Large intestine (tissue), 3 donors: ENCODE measurements around the gene GOLGA5. TPM values are rescaled to one million over a fixed set of nuclear protein-coding genes. Genes with fewer than 3 reads are reported as not detected.
"Not testable (repeated sequence)": the region's sequence is repeated elsewhere in the genome, so short reads cannot be mapped to it uniquely, and the experiment has no call there.

ENCODE experiments used
- DNase-seq, 2 donors: peaks; one replicate each; pipeline versions ENCODE4 v3.0.0 to v3.0.0-alpha.2; 2013
- H3K27ac ChIP-seq: one replicate; pipeline ENCODE4 v1.5.1; 2013; ENCODE audit warnings: low read length
- H3K27me3 ChIP-seq: 2 replicates; pipeline ENCODE4 v1.6.1; 2013; ENCODE audit warnings: low read length; ENCODE audit not compliant: control insufficient read depth, insufficient read depth
- H3K36me3 ChIP-seq: 2 replicates; pipeline ENCODE4 v1.6.1; 2013; ENCODE audit warnings: low read length; ENCODE audit not compliant: control insufficient read depth, insufficient read depth
- H3K4me1 ChIP-seq: one replicate; pipeline ENCODE4 v1.6.1; 2013; ENCODE audit warnings: low read length; ENCODE audit not compliant: control insufficient read depth, insufficient read depth
- H3K4me3 ChIP-seq: one replicate; pipeline ENCODE4 v1.5.1; 2013; ENCODE audit warnings: low read length
- H3K9me3 ChIP-seq: one replicate; pipeline ENCODE4 v1.6.1; 2013; ENCODE audit warnings: mild to moderate bottlenecking, low read depth, low read length, moderate library complexity; ENCODE audit not compliant: control insufficient read depth
- WGBS: methylation state at CpG from one replicate; pipeline ENCODE4 v1.1.5; 2013; ENCODE audit warnings: low lambda C conversion rate; ENCODE audit not compliant: insufficient coverage; 5-methylcytosine and 5-hydroxymethylcytosine counted together
- polyA plus RNA-seq: library from polyadenylated mRNA; unstranded; fragments of 120-200 nt; gene quantifications from one replicate; pipeline ENCODE4 v1.2.1, GENCODE V29; 2013

Gene GOLGA5
- polyA plus RNA-seq, 1 donor, result 37.5 TPM

GRCh38 chr14:92778868-92779565, 15.1 kb upstream of the GOLGA5 start:
- not testable (repeated sequence) for DNase-seq, H3K9me3 ChIP-seq, H3K27ac ChIP-seq, H3K27me3 ChIP-seq, H3K36me3 ChIP-seq, H3K4me3 ChIP-seq
- WGBS, result no CpG with 5 or more reads among the region's 3 CpGs
- H3K4me1 ChIP-seq, result peaks cover 14% of the 10 kb centered on the region

DNA sequence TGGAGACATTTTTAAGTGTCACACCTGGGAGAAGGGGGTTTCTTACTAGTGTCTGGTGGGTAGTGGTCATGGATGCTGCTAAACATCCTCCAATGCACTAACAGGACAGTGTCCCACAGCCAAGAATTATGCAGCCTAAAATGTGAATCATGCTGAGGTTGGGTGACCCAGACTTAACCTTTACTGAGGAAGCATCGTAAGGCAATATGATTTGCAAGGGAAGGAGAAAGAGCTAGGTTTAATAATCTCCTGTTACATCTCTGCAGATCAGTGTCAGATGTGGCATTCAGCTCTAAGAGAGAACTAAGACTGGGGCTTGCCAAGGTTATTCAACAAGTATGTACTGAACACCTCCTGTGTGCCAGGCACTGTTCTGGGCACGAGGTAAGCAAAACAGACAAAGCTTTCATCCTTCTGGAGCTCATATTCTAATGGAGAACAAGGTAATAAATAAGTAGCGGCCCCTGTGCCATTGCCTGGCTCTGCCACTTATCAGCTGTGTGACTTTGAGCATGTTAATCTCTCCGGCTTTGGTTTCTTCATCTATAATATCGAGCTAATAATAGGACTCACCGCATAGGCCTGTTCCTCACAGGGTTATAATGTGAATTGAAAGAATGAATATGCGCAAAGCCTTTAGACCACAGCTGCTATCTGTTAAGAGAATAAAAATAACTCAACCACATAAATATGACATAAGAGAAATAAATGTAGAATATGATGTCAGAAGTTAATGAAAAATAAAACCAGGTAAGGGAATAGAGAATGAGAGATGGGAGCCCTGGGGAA, 13.5 kb upstream of the GOLGA5 start:
- Histone ChIP-seq H3K27ac (no peak overlapping the region), H3K9me3 (no peaks in the 10 kb centered on the region), H3K4me3 (no peak overlapping the region), H3K4me1 (peaks cover 9% of the 10 kb centered on the region), H3K27me3 (no peaks in the 10 kb centered on the region), H3K36me3 (no peaks in the 10 kb centered on the region)
- WGBS, result 90% methylated on average over 2 of the region's 7 CpGs
- no peak for DNase-seq

DNA sequence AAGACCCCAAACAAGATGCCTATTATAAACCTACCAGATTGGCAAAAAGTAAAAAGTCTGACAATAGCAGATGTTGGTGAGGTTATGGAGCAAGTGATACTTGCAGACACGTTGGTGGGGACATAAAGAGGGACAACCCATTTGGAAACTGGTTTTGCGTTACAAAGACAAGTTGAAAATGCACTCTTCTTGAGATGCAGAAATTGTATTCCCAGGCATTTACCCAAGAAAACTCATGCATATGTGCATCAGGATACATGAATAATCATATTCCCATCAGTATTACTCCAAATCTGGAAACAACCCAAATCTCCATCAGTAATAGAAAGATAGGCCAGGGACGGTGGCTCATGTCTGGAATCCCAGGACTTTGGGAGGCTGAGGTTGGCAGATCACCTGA, 12.8 kb upstream of the GOLGA5 start:
- no CpG with 5 or more reads among the region's 3 CpGs for WGBS
- H3K36me3 ChIP-seq, result no peaks in the 10 kb centered on the region
- H3K9me3 ChIP-seq, result no peaks in the 10 kb centered on the region
- no peaks in the 10 kb centered on the region for H3K27me3 ChIP-seq
- no peak for DNase-seq
- H3K27ac ChIP-seq, result no peak overlapping the region
- no peak overlapping the region for H3K4me3 ChIP-seq
- H3K4me1 ChIP-seq, result peaks cover 7% of the 10 kb centered on the region

DNA sequence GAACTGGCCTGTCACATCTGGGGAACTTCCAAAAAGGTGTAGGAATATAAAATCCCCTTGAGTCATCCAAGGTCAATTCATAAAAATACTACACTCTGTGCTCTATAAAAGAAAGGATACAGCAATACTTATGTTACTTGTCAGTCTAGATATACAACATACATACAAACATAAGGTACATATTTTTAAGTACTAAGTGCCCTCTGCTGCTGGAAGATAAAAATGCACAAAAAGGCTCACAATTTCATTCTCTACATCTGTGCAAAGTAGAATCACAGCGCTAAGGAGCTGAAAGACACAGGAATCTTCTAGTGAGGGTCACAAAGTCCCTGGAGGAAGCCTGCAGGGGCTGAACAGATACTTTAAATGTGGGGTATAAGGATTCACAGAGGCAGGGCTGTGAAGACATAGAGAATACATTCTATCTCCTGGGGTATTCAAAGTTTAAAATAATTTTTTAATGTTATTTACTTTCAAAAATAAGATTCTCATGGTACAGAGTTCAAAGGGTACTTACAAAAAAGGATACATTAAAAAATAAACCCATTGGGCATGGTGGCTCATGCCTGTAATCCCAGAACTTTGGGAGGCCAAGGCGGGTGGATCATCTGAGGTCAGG, 10.2 kb upstream of the GOLGA5 start:
- DNase-seq, result peak in 1 of 2 donors; percentile 74
- no peaks in the 10 kb centered on the region for H3K9me3 ChIP-seq
- H3K4me1 ChIP-seq, result peaks cover 8% of the 10 kb centered on the region
- no CpG with 5 or more reads among the region's 2 CpGs for WGBS
- H3K27ac ChIP-seq, result no peak overlapping the region
- no peak overlapping the region for H3K4me3 ChIP-seq
- H3K36me3 ChIP-seq, result no peaks in the 10 kb centered on the region
- H3K27me3 ChIP-seq, result no peaks in the 10 kb centered on the region

GRCh38 chr14:92785667-92786426, 8.3 kb upstream of the GOLGA5 start:
- peaks cover 8% of the 10 kb centered on the region for H3K4me1 ChIP-seq
- no peaks in the 10 kb centered on the region for H3K36me3 ChIP-seq
- H3K27me3 ChIP-seq, result no peaks in the 10 kb centered on the region
- no peak overlapping the region for H3K4me3 ChIP-seq
- peaks cover 11% of the 10 kb centered on the region for H3K9me3 ChIP-seq
- DNase-seq, result peak; percentile 33 to 70
- peak overlapping the region; percentile 58 for H3K27ac ChIP-seq
- WGBS, result no CpG with 5 or more reads among the region's 6 CpGs

DNA sequence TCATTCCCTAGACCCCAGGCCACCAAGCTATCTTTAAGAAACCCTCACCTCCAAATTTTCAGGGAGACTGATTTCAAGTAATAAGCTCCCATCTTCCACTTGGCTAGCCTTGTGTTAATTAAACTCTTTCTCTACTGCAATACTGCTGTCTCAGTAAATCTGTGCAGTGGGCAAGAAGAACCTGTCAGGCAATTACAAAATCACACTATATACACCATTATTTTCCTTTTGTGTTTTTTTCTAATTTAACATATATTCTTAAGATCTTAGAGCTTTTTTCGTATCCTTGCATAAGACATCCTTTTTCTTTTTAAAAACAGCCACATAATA, 7.7 kb upstream of the GOLGA5 start:
- WGBS, result 100% methylated on average over 1 of the region's 1 CpG
- Histone ChIP-seq H3K4me1 (peaks cover 8% of the 10 kb centered on the region), H3K27ac (peak overlapping the region; percentile 58), H3K27me3 (no peaks in the 10 kb centered on the region), H3K9me3 (peaks cover 12% of the 10 kb centered on the region), H3K36me3 (no peaks in the 10 kb centered on the region), H3K4me3 (no peak overlapping the region)
- DNase-seq, result no peak

GRCh38 chr14:92787554-92787953, 6.6 kb upstream of the GOLGA5 start:
- H3K27me3 ChIP-seq, result no peaks in the 10 kb centered on the region
- H3K4me3 ChIP-seq, result no peak overlapping the region
- H3K4me1 ChIP-seq, result peaks cover 8% of the 10 kb centered on the region
- WGBS, result 100% methylated on average over 1 of the region's 2 CpGs
- H3K9me3 ChIP-seq, result peaks cover 12% of the 10 kb centered on the region
- no peak for DNase-seq
- no peak overlapping the region for H3K27ac ChIP-seq
- no peaks in the 10 kb centered on the region for H3K36me3 ChIP-seq

- no peak overlapping the region for H3K4me3 ChIP-seq
- H3K27me3 ChIP-seq, result no peaks in the 10 kb centered on the region
- H3K36me3 ChIP-seq, result no peaks in the 10 kb centered on the region
- H3K9me3 ChIP-seq, result peaks cover 12% of the 10 kb centered on the region
- H3K4me1 ChIP-seq, result peaks cover 15% of the 10 kb centered on the region
- H3K27ac ChIP-seq, result no peak overlapping the region
- no peak for DNase-seq
Observed at GRCh38 chr14:92789457-92790089, 4.5 kb upstream of the GOLGA5 start.

DNA sequence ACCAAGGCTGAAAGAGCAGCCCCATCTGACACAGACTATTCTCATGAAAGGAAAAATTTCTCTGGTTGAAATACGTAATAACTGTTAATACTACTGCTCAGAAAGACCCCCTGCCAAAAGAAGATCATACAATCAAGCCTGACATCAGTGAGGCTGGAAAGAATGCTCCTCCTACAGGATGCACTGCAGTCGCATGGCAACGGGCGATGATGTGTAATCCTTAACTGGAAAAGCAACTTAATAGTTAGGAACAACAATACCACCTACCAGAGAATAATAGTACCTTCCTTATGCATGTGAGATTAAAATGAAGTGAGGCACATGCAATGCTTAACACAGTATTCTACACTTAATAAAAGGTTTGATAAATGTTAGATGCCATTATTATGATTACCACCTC, 1.2 kb upstream of the GOLGA5 start:
- Histone ChIP-seq H3K4me1 (peaks cover 11% of the 10 kb centered on the region), H3K27ac (no peak overlapping the region), H3K4me3 (no peak overlapping the region), H3K9me3 (peaks cover 12% of the 10 kb centered on the region), H3K27me3 (no peaks in the 10 kb centered on the region), H3K36me3 (peaks cover 9% of the 10 kb centered on the region)
- no peak for DNase-seq
- 100% methylated on average over 1 of the region's 4 CpGs for WGBS

- no peaks in the 10 kb centered on the region for H3K27me3 ChIP-seq
- H3K27ac ChIP-seq, result peak overlapping the region; percentile 76
- H3K36me3 ChIP-seq, result peaks cover 20% of the 10 kb centered on the region
- H3K4me1 ChIP-seq, result peaks cover 11% of the 10 kb centered on the region
- no peak for DNase-seq
- WGBS, result no CpG with 5 or more reads among the region's 20 CpGs
- peak overlapping the region; percentile 74 for H3K4me3 ChIP-seq
- peaks cover 9% of the 10 kb centered on the region for H3K9me3 ChIP-seq
Observed at GRCh38 chr14:92794547-92794941, 439 bp downstream of the GOLGA5 start.
